Activated CD4-positive, alpha-beta T cell treated with anti-CD3 and anti-CD28 coated beads, Interleukin-2, Interleukin-4, amounts not matched to agents 100 ng/mL and 50 ng/mL, durations not matched to agents 16 hours and 8 hours (primary cell): ENCODE data around the gene TECR.
"Not testable (repeated sequence)": the region's sequence is repeated elsewhere in the genome, so short reads cannot be mapped to it uniquely, and the experiment has no call there.

Experiments used
- DNase-seq: peaks from one replicate; pipeline ENCODE4 v3.0.0-alpha.2; 2020; ENCODE audit warnings: low spot score

TECR gene

GRCh38 chr19:14540741-14541525 lies 11.5 kb downstream of the TECR start:
- no peak for DNase-seq

GRCh38 chr19:14541979-14542378 lies 12.6 kb downstream of the TECR start:
- DNase-seq = not testable (repeated sequence)

GRCh38 chr19:14542711-14543328 lies 13.4 kb downstream of the TECR start:
- DNase-seq = no peak

- DNase-seq = no peak
Measured at GRCh38 chr19:14544047-14544446, 14.7 kb downstream of the TECR start.

- no peak for DNase-seq
Measured at GRCh38 chr19:14544977-14545715, 15.8 kb downstream of the TECR start.

- DNase-seq = no peak
Measured at GRCh38 chr19:14545716-14546082, 16.3 kb downstream of the TECR start.

- DNase-seq = no peak
Measured at GRCh38 chr19:14550201-14550754, 20.9 kb downstream of the TECR start.

GRCh38 chr19:14551134-14552005 lies 22.0 kb downstream of the TECR start:
- DNase-seq = peak; percentile 55

- not testable (repeated sequence) for DNase-seq
Measured at GRCh38 chr19:14552006-14552360, 22.6 kb downstream of the TECR start.

DNA sequence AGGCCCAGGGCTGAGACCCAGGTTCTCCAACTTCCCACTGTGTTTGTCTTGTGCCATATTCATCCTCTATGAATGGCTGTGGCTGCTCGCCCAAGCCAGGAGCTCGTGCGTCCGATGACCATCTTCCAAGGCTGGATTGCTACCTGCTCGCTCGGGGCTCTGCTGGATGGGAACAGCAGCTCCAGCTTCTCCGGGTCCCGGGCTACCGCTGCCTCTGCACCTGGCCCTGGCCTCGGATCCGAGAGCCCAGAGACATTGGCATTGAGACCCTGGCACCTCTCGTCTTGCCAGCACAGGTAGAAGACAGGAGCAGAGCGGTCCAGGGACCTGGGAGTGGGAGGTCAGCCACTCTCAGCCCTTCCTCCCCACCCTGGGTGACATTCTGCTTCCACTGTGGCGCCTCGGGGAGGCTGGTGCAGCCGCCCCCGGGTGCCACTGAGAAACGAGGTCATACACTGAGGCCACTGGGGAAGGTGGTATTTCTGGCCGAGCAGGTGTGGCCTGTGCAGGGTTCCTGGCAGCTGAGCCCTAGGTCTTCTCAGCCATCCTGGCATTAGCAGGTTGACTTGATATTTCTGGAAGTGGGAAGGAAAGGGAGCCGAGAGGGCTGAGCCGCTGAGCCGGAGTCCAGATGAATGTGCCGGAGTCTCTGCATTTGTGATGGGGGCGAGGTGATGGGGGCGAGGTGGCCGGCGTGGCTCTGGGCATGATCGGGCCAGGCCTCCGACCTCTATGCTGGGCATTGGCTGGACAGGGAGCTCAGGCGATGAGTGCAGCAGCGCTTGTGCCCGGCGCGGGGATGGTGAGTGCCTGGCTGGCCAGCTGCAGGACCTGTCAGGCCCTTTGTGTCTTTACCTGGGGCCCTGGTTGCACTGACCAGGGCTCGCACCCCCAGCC lies 23.9 kb downstream of the TECR start:
- DNase-seq = no peak

DNA sequence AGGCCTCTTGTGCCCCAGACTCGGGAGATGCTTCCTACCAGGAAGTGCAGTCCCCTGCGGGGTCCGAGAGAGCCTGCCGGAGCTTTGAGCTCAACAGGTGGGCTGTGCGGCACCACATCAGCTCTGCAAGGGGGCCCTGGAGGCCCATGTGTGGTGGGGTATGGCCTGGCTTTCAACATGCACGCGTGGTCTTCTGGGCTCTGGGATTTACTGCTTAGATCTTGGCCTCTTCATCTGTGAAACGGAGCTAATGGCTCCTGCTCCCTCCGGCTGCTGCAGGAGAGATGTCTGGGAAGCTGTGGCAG lies 24.5 kb downstream of the TECR start:
- no peak for DNase-seq

- DNase-seq = no peak
Measured at GRCh38 chr19:14554382-14554812, 25.0 kb downstream of the TECR start.

DNA sequence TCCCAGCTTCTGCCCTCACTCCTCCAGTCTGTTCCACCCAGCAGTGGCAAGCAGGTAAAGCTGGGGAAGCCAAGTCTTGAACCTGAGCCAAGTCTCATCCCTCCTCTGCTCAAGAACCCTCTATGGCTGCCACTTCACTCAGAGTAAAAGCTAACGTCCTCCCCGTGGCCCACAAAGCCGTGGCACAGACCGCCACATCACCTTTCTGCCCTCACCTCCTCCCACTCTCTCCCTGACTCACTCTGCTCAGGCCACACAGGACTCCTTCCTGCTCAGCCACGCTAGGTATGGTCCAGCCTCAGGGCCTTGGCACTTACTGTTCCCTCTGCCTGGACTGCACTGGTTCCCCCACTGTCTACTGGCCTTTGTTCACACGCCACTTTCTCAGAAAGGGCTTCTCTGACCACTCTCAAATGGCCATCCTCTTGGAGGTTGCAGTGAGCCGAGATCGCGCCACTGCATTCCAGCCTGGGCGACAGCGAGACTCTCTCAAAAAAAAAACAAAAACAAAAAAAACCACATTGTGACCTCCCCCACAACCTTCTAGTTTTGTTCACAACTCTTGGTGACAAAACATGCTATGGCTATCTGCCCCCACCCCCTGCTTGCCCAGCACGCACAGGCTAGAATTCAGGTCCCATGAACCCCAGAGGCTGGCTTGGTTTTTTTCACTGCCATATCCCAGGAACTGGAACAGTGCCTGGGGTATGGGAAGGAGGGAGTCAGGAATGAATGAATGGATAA lies 26.7 kb downstream of the TECR start:
- DNase-seq = no peak

DNA sequence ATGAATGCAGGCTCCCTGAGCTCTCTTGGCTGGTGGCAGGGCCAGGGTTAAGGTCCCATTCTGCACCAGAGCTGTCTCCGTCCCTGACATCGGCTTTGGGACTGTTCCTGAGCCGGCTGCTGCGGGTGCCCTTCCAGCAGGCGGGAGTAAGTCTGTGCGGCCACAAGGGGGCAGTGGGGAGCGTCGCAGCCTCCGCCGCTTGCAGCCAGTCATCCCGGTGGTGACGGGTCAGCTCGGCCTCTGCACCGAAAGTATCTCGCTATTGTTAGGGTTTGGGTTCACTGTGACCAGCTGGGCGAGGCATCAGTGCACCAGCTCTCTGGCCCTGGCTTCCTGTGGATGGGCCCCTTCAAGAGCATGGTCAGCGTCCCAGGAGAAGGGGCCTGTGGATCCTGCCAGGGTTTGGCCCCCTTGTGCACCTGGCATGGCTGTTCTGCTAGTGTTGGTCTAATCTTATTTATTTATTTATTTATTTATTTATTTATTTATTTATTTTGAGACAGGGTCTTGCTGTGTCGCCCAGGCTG lies 27.3 kb downstream of the TECR start:
- DNase-seq = peak; percentile 80

DNA sequence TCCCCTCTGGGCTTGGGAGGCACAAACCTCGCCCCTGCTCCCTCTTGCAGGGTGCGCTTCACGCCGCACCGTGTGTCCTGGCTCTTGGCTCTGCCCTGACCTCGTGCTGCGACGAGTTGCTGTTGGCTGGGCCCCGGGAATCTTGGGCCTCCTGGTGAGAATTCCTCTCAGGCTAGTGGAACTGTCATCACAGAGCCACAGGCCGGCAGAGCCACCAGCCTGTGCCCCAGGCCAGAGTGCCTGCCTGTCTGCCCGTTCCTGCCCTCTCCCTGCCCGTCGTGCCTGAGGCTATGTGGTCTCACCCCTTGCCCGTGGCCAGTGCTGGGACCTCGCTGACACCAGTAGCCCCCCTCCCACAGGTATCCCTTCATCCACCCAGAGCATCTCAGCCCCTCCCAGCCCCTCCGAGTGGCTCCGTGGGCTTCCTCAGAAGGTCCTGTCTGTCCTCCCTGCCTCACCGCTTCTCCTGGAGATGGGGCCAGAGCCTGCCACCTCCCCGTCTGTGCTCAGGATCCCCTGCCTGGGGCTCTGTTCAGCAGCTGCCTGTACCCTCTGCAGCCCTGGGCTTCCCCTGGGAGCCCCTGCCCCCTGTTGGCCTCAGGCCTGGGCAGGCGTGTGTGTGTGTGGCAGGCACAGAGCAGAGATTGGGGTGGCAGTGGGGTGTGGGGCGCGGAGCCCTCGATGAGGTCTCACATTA lies 29.1 kb downstream of the TECR start:
- no peak for DNase-seq

- no peak for DNase-seq
Measured at GRCh38 chr19:14559916-14560775, 30.8 kb downstream of the TECR start.

GRCh38 chr19:14560776-14561108 lies 31.3 kb downstream of the TECR start:
- no peak for DNase-seq

GRCh38 chr19:14561249-14561648 lies 31.9 kb downstream of the TECR start:
- no peak for DNase-seq
